HCT116 (cell line): ENCODE measurements around the gene C1orf122. TPM values are rescaled to one million over a fixed set of nuclear protein-coding genes. Genes with fewer than 3 reads are reported as not detected.

Source experiments
- ATAC-seq: fragments of 200-7000 bp; cut with Tn5 transposase; 2 replicates; pipeline ENCODE4 v1.9.1; 2020; ENCODE audit warnings: mild to moderate bottlenecking, moderate library complexity
- BruUV-seq: library from RNA; stranded (reverse); fragments of 400-500 nt; replicated peaks from 2 replicates; lab custom pipeline; 2021; lab: Mats Ljungman, UMichigan
- CTCF ChIA-PET: fragments of 300-600 bp; sonication (Branson Sonifier 250); formaldehyde crosslinking; loops from one replicate; lab custom pipeline; 2021; ENCODE audit warnings: antibody characterized with exemption; lab: Charles Lee
- POLR2A ChIA-PET: fragments of 300-600, 350-600 bp; sonication (Branson Sonifier 250); formaldehyde crosslinking; loops from one replicate; lab custom pipeline; 2021; ENCODE audit warnings: antibody characterized with exemption; lab: Charles Lee
- RAD21 ChIA-PET, 2 experiments: fragments of 300-600 bp; sonication (Branson Sonifier 250); formaldehyde crosslinking; loops; one replicate each; lab custom pipeline; 2023; ENCODE audit warnings: low total read pairs in 2 of 2; ENCODE audit not compliant: uncharacterized antibody in 2 of 2, unreplicated experiment in 2 of 2, low non-redundant PET in 1 of 2; lab: Charles Lee
- DNase-seq: peaks from one replicate; pipeline ENCODE4 v3.0.0-alpha.2; 2010; ENCODE audit warnings: low read depth, low spot score
- H2AFZ ChIP-seq: fragments of 200-600 bp; shearing (Covaris generic), sonication (generic); 2 replicates; pipeline ENCODE4 v1.6.1; 2017; ENCODE audit warnings: low read depth, mixed run types, mixed read lengths, antibody characterized with exemption, low read length; ENCODE audit not compliant: poor library complexity, severe bottlenecking
- H3K27ac ChIP-seq: 2 replicates; pipeline ENCODE4 v1.5.1; 2012; ENCODE audit warnings: low read depth, low read length
- H3K27me3 ChIP-seq: fragments of 200-600 bp; sonication (generic); 2 replicates; pipeline ENCODE4 v1.6.1; 2016; ENCODE audit warnings: mixed run types, low read length, mixed read lengths; ENCODE audit not compliant: insufficient read depth
- H3K36me3 ChIP-seq, 2 experiments: fragments of 200-500 bp in 1 of 2; fragments of 200-600 bp in 1 of 2; sonication (Bioruptor generic) in 1 of 2; sonication (generic) in 1 of 2; 2 replicates each; pipeline versions ENCODE4 v1.5.1 to v1.6.1; 2014 to 2016; ENCODE audit warnings: low read length in 2 of 2, inconsistent platforms in 1 of 2, mixed read lengths in 1 of 2, mixed run types in 1 of 2; ENCODE audit not compliant: insufficient read depth in 2 of 2, control insufficient read depth in 1 of 2
- H3K4me1 ChIP-seq, 2 experiments: fragments of 200-600 bp in 1 of 2; sonication (generic) in 1 of 2; 2 replicates each; pipeline versions ENCODE4 v1.5.1 to v1.6.1; 2012 to 2017; ENCODE audit warnings: low read length in 2 of 2, inconsistent platforms in 1 of 2, mild to moderate bottlenecking in 1 of 2, mixed read lengths in 1 of 2, mixed run types in 1 of 2, moderate library complexity in 1 of 2; ENCODE audit not compliant: insufficient read depth in 2 of 2, control insufficient read depth in 1 of 2
- H3K4me2 ChIP-seq: fragments of 200-600 bp; sonication (generic); 2 replicates; pipeline ENCODE4 v1.6.1; 2017; ENCODE audit warnings: mixed run types, low read length, mixed read lengths
- H3K4me3 ChIP-seq, 2 experiments: fragments of 200-600 bp in 1 of 2; sonication (generic) in 1 of 2; replicated peaks in 1 of 2; 2 replicates each; pipeline ENCODE4 v1.5.1; 2011 to 2016; ENCODE audit warnings: low read length in 2 of 2, control low read depth in 1 of 2, low read depth in 1 of 2, mild to moderate bottlenecking in 1 of 2, mixed read lengths in 1 of 2, mixed run types in 1 of 2
- H3K79me2 ChIP-seq: fragments of 200-600 bp; sonication (generic); 2 replicates; pipeline ENCODE4 v1.6.1; 2017; ENCODE audit warnings: mild to moderate bottlenecking, mixed run types, low read length, moderate library complexity, mixed read lengths; ENCODE audit not compliant: insufficient read depth
- H3K9ac ChIP-seq: fragments of 200-600 bp; sonication (generic); 2 replicates; pipeline ENCODE4 v1.6.1; 2016; ENCODE audit warnings: low read length, mixed read lengths
- H3K9me2 ChIP-seq: fragments of 200-600 bp; sonication (generic), shearing (Covaris generic); 2 replicates; pipeline ENCODE4 v1.6.1; 2017; ENCODE audit warnings: mixed run types, mild to moderate bottlenecking, moderate library complexity; ENCODE audit not compliant: insufficient read depth
- H3K9me3 ChIP-seq, 2 experiments: fragments of 200-500 bp in 1 of 2; fragments of 200-600 bp in 1 of 2; sonication (Bioruptor generic) in 1 of 2; sonication (generic) in 1 of 2; 2 replicates each; pipeline ENCODE4 v1.6.1; 2014 to 2017; ENCODE audit warnings: low read length in 2 of 2, mixed read lengths in 2 of 2, inconsistent platforms in 1 of 2, low read depth in 1 of 2, mild to moderate bottlenecking in 1 of 2, mixed run types in 1 of 2, moderate library complexity in 1 of 2; ENCODE audit not compliant: control insufficient read depth in 1 of 2, insufficient read depth in 1 of 2
- H4K20me1 ChIP-seq: fragments of 200-600 bp; sonication (generic), shearing (Covaris generic); 2 replicates; pipeline ENCODE4 v1.6.1; 2017; ENCODE audit warnings: mixed run types, mild to moderate bottlenecking, moderate library complexity; ENCODE audit not compliant: insufficient read depth
- CBX3 ChIP-seq: IDR thresholded peaks from 2 replicates; pipeline ENCODE4 v1.6.1; 2012; ENCODE audit warnings: low read depth
- ELF1 ChIP-seq: IDR thresholded peaks from 2 replicates; pipeline ENCODE4 v1.6.1; 2012; ENCODE audit warnings: low read depth, borderline replicate concordance
- FOSL1 ChIP-seq: IDR thresholded peaks from 2 replicates; pipeline ENCODE4 v1.6.1; 2012; ENCODE audit warnings: low read depth
- JUND ChIP-seq: IDR thresholded peaks from 2 replicates; pipeline ENCODE4 v1.6.1; 2012
- POLR2AphosphoS5 ChIP-seq: IDR thresholded peaks from 2 replicates; pipeline ENCODE4 v1.6.1; 2011; ENCODE audit warnings: mild to moderate bottlenecking, low read depth, low read length, moderate library complexity
- SP1 ChIP-seq: IDR thresholded peaks from 2 replicates; pipeline ENCODE4 v1.6.1; 2012; ENCODE audit warnings: low read depth
- SRF ChIP-seq: IDR thresholded peaks from 2 replicates; pipeline ENCODE4 v1.6.1; 2012; ENCODE audit warnings: low read depth
- intact Hi-C: fragments of 100-400 bp; cut with micrococcal nuclease; formaldehyde crosslinking; loops from 2 replicates; pipeline ENCODE4 v1.10.0; 2022
- total RNA-seq: library from RNA; stranded (reverse); gene quantifications from one replicate; pipeline ENCODE4 v1.2.1, GENCODE V29; 2021; ENCODE audit not compliant: unreplicated experiment
- TF ChIP-seq, protein P1 (sequence below): IDR thresholded peaks from 2 replicates; pipeline ENCODE4 v1.6.1; 2012; ENCODE audit warnings: low read depth

The C1orf122 gene
- total RNA-seq, 1 experiment from 2014 or later: 34.2 TPM

DNA sequence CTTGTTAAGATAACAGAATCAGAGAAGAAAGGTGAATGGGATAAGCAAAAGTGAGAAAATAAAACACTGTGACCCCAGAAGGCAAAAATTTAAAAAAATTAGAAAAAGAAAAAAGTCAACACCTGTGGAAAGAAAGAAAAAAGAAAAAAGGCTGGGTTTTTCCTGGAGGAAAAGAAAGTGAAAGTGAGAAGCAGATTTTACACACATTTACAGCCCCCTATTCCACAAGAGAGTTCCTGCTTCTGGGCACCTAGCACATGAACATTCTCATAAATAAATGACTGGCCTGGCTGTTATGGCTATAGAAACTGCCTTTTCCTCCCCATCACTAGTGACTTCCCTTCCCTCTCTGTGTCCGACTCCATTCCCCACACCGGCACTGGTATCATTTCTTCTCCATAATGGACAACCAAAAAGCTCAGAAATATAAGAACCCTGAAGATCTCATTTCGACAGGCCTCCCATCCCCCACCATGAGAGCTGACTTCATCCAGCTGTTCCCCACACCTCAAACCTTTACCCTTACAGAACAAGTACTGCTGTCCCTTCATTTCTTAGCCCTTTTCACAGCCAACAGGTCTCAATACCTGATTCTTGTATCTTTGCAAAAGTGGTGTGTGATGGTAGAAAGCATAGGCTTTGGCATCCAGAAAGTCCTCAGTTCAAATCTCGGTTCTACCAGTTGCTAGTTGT, 39.2 kb downstream of the C1orf122 start:
- Histone ChIP-seq H3K4me2 (no peak overlapping the region), H3K4me3 (no peak overlapping the region), H3K4me1 (no peaks in the 10 kb centered on the region)
- ChIA-PET CTCF (no interaction called here), POLR2A (no interaction called here), RAD21 (no interaction called here)
- intact Hi-C loops: no loop called here
- TF ChIP-seq SP1 (no peak), SRF (no peak), ELF1 (no peak), JUND (no peak)
- TF ChIP-seq, all 23 proteins: peak for 0
- peaks cover 5% of the 10 kb centered on the region in 2 experiments; a peak in 2 of 4 replicates for H3K36me3 ChIP-seq
- no peak overlapping the region for H3K9ac ChIP-seq
- no peaks in the 10 kb centered on the region for H3K27me3 ChIP-seq
- BruUV-seq: no TSS peak
- peaks cover 86% of the 10 kb centered on the region for H3K79me2 ChIP-seq
- H3K9me2 ChIP-seq: no peaks in the 10 kb centered on the region
- ATAC-seq (no peak), DNase-seq (no peak)
- no peaks in the 10 kb centered on the region for H4K20me1 ChIP-seq
- H3K27ac ChIP-seq: no peak overlapping the region
- H2AFZ ChIP-seq: no peak overlapping the region
- H3K9me3 ChIP-seq: no peaks in the 10 kb centered on the region

DNA sequence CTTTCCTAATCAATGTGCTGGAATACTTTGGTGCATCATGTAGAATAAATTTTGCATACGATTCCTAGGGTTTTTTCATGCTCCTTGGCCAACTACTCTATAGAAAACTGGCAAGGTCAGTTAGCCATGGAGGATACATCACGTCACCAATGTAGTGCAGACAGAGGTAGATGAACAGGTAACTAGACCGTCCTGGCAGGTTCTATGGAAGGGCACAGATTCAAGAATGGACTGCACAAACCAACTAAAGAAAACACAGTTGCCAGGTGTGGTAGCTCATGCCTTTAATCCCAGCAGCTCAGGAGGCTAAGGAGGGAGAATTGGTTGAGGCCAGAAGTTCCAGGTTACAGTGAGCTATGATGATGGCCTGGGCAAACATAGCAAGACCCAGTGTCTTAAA, 41.9 kb downstream of the C1orf122 start:
- Histone ChIP-seq H3K79me2 (peaks cover 91% of the 10 kb centered on the region), H3K4me1 (no peaks in the 10 kb centered on the region), H2AFZ (no peak overlapping the region), H4K20me1 (peaks cover 4% of the 10 kb centered on the region; the same call in 1 of the 2 replicates), H3K9me2 (no peaks in the 10 kb centered on the region), H3K9me3 (no peaks in the 10 kb centered on the region), H3K4me2 (no peak overlapping the region), H3K27me3 (no peaks in the 10 kb centered on the region), H3K36me3 (peaks cover 5 to 18% of the 10 kb centered on the region in 2 experiments; a peak in 3 of 4 replicates), H3K9ac (no peak overlapping the region), H3K27ac (no peak overlapping the region), H3K4me3 (no peak overlapping the region)
- no peak for ATAC-seq
- RAD21 ChIA-PET: no interaction called here
- DNase-seq: no peak
- intact Hi-C loops: no loop called here
- CTCF ChIA-PET: no interaction called here
- POLR2A ChIA-PET: no interaction called here
- TF ChIP-seq FOSL1 (no peak), POLR2AphosphoS5 (no peak), CBX3 (no peak)
- TF ChIP-seq, protein P1, sequence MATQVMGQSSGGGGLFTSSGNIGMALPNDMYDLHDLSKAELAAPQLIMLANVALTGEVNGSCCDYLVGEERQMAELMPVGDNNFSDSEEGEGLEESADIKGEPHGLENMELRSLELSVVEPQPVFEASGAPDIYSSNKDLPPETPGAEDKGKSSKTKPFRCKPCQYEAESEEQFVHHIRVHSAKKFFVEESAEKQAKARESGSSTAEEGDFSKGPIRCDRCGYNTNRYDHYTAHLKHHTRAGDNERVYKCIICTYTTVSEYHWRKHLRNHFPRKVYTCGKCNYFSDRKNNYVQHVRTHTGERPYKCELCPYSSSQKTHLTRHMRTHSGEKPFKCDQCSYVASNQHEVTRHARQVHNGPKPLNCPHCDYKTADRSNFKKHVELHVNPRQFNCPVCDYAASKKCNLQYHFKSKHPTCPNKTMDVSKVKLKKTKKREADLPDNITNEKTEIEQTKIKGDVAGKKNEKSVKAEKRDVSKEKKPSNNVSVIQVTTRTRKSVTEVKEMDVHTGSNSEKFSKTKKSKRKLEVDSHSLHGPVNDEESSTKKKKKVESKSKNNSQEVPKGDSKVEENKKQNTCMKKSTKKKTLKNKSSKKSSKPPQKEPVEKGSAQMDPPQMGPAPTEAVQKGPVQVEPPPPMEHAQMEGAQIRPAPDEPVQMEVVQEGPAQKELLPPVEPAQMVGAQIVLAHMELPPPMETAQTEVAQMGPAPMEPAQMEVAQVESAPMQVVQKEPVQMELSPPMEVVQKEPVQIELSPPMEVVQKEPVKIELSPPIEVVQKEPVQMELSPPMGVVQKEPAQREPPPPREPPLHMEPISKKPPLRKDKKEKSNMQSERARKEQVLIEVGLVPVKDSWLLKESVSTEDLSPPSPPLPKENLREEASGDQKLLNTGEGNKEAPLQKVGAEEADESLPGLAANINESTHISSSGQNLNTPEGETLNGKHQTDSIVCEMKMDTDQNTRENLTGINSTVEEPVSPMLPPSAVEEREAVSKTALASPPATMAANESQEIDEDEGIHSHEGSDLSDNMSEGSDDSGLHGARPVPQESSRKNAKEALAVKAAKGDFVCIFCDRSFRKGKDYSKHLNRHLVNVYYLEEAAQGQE: no peak
- no TSS peak for BruUV-seq
